Psoas muscle (tissue), 8 donors: ENCODE measurements around the gene DDX25. TPM values are rescaled to one million over a fixed set of nuclear protein-coding genes. Genes with fewer than 3 reads are reported as not detected.

Source experiments
- ATAC-seq, 4 donors: fragments of 200-7000 bp; cut with Tn5 transposase; one replicate each; pipeline ENCODE4 v1.9.1; 2020; ENCODE audit warnings: moderate library complexity in 3 of 4, mild to moderate bottlenecking in 2 of 4
- DNase-seq, 2 donors: peaks; one replicate each; pipeline ENCODE4 v3.0.0-alpha.2; 2020
- H3K27ac ChIP-seq: fragments of 200-600 bp; one replicate; pipeline ENCODE4 v1.8.0; 2022
- H3K27me3 ChIP-seq, 3 donors: fragments of 200-600 bp in 1 of 3; one replicate each; pipeline versions ENCODE4 v1.6.1 to v1.8.0; 2013 to 2022; ENCODE audit warnings: low read length in 2 of 3, mild to moderate bottlenecking in 2 of 3, moderate library complexity in 1 of 3; ENCODE audit not compliant: insufficient read depth in 3 of 3
- H3K36me3 ChIP-seq, 2 donors: fragments of 200-600 bp in 1 of 2; one replicate each; pipeline versions ENCODE4 v1.6.1 to v1.8.0; 2013 to 2022; ENCODE audit warnings: low read depth in 1 of 2, mild to moderate bottlenecking in 1 of 2, moderate library complexity in 1 of 2; ENCODE audit not compliant: insufficient read depth in 1 of 2
- H3K4me1 ChIP-seq: fragments of 200-600 bp; one replicate; pipeline ENCODE4 v1.8.0; 2022
- H3K4me3 ChIP-seq: fragments of 200-600 bp; one replicate; pipeline ENCODE4 v1.8.0; 2022; ENCODE audit warnings: mild to moderate bottlenecking
- H3K9me3 ChIP-seq: fragments of 200-600 bp; one replicate; pipeline ENCODE4 v1.8.0; 2022
- WGBS, 3 donors: extraction: QIAGEN DNeasy Blood & Tissue Kit; methylation state at CpG; one replicate each; pipeline versions ENCODE4 v1.1.6 to v1.1.7; 2013; 5-methylcytosine and 5-hydroxymethylcytosine counted together
- intact Hi-C, 2 donors: fragments of 100-400 bp; cut with DNase I; formaldehyde crosslinking; loops; one replicate each; pipeline versions ENCODE4 v1.11.0 to v1.14.2; 2022
- polyA plus RNA-seq, 3 donors: library from polyadenylated mRNA; stranded (reverse); fragments of 200-250 nt; gene quantifications; one replicate each; pipeline ENCODE4 v1.2.3, GENCODE V29; 2013
- total RNA-seq, 4 donors: library from RNA; stranded (reverse); fragmentation: NEBNext Ultra II Directional in 2 of 4; extraction: Animal tissue kit (Norgen Biotek cat#: 25700) in 2 of 4; gene quantifications; one replicate each; pipeline versions ENCODE4 v1.2.1 to v1.2.4, GENCODE V29; 2021 to 2023
- TF ChIP-seq, protein P1 (sequence below): fragments of 200-600 bp; IDR thresholded peaks from one replicate; pipeline ENCODE4 v1.8.0; 2022; ENCODE audit warnings: antibody characterized with exemption
- donor health status: healthy with polysubstance abuse.
- donor health status: DM: no; HTN: no; CAD: no; lungs with moderate emphysema.
- donor health status: Bipolar disorder and iron deficiency.
- donor health status: healthy.
- donor health status: DM: yes; HTN: yes; CAD: no.
- donor health status: DM: no; HTN: no; CAD: no.
- donor health status: DM: no; HTN: no; CAD: no.
- donor health status: DM: yes; HTN: yes; CAD: no.

DDX25 gene
- total and polyA plus RNA-seq, 7 donors, result 0.01 TPM; not detected in 6

DNA sequence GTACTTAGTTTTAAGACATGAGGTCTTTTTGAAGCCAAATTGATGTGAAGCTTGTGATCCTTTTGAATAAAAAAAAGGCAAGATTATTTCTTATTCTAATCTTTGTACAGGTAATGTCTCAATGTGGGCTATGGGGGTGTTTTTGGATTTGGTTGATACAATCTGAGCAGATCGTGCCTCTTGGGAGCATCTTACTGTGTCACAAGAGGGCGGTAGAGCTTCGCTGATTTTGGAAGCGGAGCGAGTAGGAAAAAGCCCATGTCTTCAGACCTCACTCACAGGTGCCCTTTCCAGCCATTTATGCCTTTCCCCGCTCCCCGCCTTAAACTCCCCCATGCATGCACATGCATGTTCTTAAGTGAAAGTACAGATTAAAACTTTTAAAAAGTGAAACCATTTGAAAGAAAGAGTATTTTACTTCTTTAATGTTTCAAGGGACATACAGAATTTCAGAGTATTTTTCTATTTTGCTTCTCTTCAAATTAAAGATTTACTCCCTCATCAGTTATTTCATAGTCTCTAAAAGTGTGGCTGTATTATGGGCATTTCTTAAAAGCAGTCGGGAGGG lies 18.8 kb downstream of the DDX25 start:
- H3K4me1 ChIP-seq, result no peaks in the 10 kb centered on the region
- peak in 1 of 2 donors; percentile 39 for DNase-seq
- H3K4me3 ChIP-seq, result no peak overlapping the region
- no peaks in the 10 kb centered on the region for H3K27me3 ChIP-seq
- peak; percentile 75 to 93 (median 85) for ATAC-seq
- no peaks in the 10 kb centered on the region for H3K36me3 ChIP-seq
- TF ChIP-seq, protein P1, sequence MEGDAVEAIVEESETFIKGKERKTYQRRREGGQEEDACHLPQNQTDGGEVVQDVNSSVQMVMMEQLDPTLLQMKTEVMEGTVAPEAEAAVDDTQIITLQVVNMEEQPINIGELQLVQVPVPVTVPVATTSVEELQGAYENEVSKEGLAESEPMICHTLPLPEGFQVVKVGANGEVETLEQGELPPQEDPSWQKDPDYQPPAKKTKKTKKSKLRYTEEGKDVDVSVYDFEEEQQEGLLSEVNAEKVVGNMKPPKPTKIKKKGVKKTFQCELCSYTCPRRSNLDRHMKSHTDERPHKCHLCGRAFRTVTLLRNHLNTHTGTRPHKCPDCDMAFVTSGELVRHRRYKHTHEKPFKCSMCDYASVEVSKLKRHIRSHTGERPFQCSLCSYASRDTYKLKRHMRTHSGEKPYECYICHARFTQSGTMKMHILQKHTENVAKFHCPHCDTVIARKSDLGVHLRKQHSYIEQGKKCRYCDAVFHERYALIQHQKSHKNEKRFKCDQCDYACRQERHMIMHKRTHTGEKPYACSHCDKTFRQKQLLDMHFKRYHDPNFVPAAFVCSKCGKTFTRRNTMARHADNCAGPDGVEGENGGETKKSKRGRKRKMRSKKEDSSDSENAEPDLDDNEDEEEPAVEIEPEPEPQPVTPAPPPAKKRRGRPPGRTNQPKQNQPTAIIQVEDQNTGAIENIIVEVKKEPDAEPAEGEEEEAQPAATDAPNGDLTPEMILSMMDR, result peak; percentile 85
- intact Hi-C loops, result loop anchor here (1.0 to 10.0 kb wide), 3 partner anchors 271 to 342 kb away; partner anchors contain the start of genes FOXRED1 (in 1 of the 2) and SRPRA (in 1 of the 2)
- no peaks in the 10 kb centered on the region for H3K9me3 ChIP-seq
- WGBS, 3 donors, result 5 to 8% (median 7%) methylated on average over 8 of the region's 8 CpGs
- H3K27ac ChIP-seq, result no peak overlapping the region

DNA sequence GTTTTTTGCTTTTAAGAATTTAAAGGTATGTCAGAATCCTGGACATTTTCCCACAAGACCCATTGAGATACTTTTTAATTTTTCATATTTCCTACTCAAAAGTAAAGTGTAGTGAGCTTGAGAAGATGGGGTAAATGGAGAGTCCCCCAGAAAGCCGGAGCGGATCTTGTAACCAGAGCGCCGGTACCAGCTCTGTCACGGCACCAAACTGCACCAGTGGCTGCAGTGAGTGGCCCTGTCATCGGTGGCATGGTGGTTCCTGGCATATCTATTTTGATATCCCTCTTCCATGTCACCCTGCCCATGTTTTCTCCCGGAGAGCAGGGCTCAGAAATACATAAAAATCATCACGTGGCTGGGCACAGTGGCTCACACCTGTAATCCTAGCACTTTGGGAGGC lies 19.3 kb downstream of the DDX25 start:
- ATAC-seq (no peak), DNase-seq (no peak)
- H3K9me3 ChIP-seq, result no peaks in the 10 kb centered on the region
- TF ChIP-seq, protein P1, result no peak
- H3K4me1 ChIP-seq, result no peaks in the 10 kb centered on the region
- intact Hi-C loops, result loop anchor here (1.0 to 10.0 kb wide), 3 partner anchors 271 to 341 kb away; partner anchors contain the start of genes FOXRED1 (in 1 of the 2) and SRPRA (in 1 of the 2)
- H3K36me3 ChIP-seq, result no peaks in the 10 kb centered on the region
- WGBS, 3 donors, result 90 to 97% (median 93%) methylated on average over 8 of the region's 8 CpGs
- H3K4me3 ChIP-seq, result no peak overlapping the region
- no peaks in the 10 kb centered on the region for H3K27me3 ChIP-seq
- no peak overlapping the region for H3K27ac ChIP-seq

DNA sequence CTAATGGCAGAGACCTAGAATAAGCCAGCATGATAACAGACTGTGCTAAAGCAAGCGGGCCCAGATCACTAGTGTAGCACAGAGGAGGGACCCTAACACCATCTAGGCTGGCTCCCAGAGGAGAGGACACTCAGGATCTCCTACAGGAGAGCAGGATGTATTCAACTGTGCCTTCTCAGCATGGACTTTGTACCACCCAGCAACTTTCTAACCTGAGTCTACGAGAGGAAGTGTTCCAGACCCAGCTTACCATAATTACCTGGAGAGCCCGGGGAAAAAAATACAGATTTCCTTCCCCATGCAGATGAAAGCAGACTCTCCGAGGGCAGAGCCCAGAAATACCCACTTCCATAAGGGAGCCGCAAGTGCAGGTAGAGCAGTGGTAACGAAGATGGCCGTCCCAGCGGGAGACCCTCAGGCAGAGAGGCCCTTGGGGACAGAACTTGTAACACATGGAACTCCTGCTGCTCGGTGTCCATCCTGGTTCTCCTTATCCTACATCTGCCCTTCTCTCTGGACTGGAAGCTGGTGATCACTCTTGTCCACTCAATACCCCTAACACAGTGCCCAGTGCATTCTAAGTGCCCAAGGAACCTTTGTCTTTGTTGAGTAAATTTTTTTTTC lies 20.2 kb downstream of the DDX25 start:
- DNase-seq (no peak), ATAC-seq (no peak)
- Histone ChIP-seq H3K4me3 (no peak overlapping the region), H3K4me1 (no peaks in the 10 kb centered on the region), H3K36me3 (no peaks in the 10 kb centered on the region), H3K9me3 (no peaks in the 10 kb centered on the region), H3K27me3 (no peaks in the 10 kb centered on the region), H3K27ac (no peak overlapping the region)
- intact Hi-C loops, result loop anchor here in 1 of 2 donors (10.0 kb wide), 1 partner anchor 340 kb away; the partner anchor contains the start of genes FOXRED1 and SRPRA
- 89 to 93% (median 92%) methylated on average over 9 of the region's 9 CpGs for WGBS, 3 donors
- TF ChIP-seq, protein P1, result no peak

DNA sequence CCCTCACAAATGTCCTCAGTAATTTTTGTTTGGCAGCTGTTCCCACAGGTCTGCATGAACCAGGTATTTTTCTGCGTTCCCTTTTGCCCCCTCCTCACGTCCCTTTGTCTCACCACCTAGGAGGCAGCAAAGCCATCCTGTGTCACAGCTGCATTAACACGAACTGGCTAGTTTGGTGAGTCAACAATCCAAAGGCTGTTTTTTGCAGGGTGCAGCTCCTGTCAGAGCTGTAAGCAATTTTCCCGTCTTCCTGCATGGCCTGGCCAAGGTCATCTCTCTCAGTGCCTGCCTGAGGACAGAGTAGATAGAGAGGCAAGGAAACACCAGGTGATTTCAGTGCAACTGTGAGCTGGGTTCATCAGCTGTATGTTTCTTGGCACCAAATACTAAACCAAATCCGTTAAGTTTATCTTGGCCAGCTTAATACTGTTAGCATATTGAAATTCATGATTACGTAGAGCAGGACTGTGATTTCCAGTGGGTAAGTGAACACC lies 21.0 kb downstream of the DDX25 start:
- intact Hi-C loops, result loop anchor here in 1 of 2 donors (10.0 kb wide), 1 partner anchor 340 kb away; the partner anchor contains the start of genes FOXRED1 and SRPRA
- WGBS, 3 donors, result 63 to 71% (median 66%) methylated on average over 6 of the region's 6 CpGs
- ATAC-seq, result no peak

More for the DNA sequence above, 21.0 kb downstream of the DDX25 start:
- Histone ChIP-seq H3K27ac (no peak overlapping the region), H3K9me3 (no peaks in the 10 kb centered on the region), H3K4me3 (no peak overlapping the region), H3K36me3 (no peaks in the 10 kb centered on the region), H3K27me3 (no peaks in the 10 kb centered on the region), H3K4me1 (no peaks in the 10 kb centered on the region)
- TF ChIP-seq, protein P1, result no peak
- DNase-seq, result no peak
